ENCODE data around the gene FHOD3. TPM values are rescaled to one million over a fixed set of nuclear protein-coding genes. Genes with fewer than 3 reads are reported as not detected.

Gene FHOD3
- total and polyA plus RNA-seq, 9 of the 15 experiments (the other 6 are each of a cell fraction or from before 2014, with no cell fraction given), result 0.11 TPM; not detected in 8

DNA sequence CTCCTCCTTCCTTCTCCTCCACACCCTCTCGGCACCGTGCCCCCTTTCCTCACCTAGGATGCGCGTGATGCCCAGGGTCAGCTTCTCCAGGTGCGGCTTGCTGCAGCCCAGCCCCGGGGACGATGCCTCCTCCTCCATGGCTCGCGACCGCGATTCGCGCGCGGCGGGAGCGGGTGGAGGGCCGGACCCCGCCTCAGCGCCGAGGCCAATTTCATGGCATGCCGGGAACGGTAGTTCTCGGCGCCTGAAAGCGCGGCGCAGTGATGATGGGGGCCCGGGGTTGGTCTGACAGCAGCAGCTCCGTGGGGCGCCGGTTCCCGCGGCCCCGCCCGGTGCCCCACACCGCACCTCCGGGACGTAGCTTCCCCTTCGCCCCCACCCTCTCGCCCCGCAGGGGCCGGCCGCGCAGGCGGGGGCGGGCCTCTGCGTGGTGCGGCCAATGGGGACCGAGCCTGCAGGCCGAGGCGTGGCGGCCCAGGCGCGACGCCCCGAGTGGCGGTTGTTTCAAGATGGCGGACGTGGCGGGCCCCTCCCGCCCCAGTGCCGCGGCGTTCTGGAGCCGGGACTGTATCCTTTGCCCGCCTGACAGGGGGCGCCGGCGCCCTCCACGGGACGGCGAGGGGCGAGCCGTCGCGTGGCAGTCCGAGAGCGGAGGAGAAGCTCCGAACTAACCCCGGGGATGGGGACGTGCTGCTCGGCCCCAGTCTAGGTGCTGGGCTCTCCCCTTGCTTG, 531.3 kb downstream of the FHOD3 start, which contains the start of the genes KIAA1328 and TPGS2 (continued):
- TF ChIP-seq ZNF263 (CRISPR knock-in tag; IDR thresholded peaks at IDR 0.05; ENCODE audit: borderline replicate concordance) (peak; percentile 91), CBX3 (IDR thresholded peaks at IDR 0.05; ENCODE audit: borderline replicate concordance in 1 of 2, low read length in 2 of 2) (no peak), MYNN (IDR thresholded peaks at IDR 0.05) (no peak), MYNN (CRISPR knock-in tag; IDR thresholded peaks at IDR 0.05) (no peak), RBBP5 (IDR thresholded peaks at IDR 0.05; ENCODE audit: borderline replicate concordance, insufficient read depth, low read length, poor library complexity, severe bottlenecking) (peak; percentile 92), ZNF274 (IDR thresholded peaks at IDR 0.05; ENCODE audit: borderline replicate concordance, low read depth, low read length) (no peak), CAMTA2 (CRISPR knock-in tag; conservative IDR thresholded peaks at IDR 0.05) (no peak; the same call in 1 of the 2 replicates), OTX1 (CRISPR knock-in tag; IDR thresholded peaks at IDR 0.05) (peak; percentile 88; the same call in 1 of the 2 replicates), ZNF695 (CRISPR knock-in tag; IDR thresholded peaks at IDR 0.05) (no peak), SUPT5H (IDR thresholded peaks at IDR 0.05) (peak; percentile 82)
- TF ChIP-seq, protein P1, sequence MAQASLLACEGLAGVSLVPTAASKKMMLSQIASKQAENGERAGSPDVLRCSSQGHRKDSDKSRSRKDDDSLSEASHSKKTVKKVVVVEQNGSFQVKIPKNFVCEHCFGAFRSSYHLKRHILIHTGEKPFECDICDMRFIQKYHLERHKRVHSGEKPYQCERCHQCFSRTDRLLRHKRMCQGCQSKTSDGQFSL (CRISPR knock-in tag; IDR thresholded peaks at IDR 0.05), result no peak
- TF ChIP-seq, protein P1 (tag; IDR thresholded peaks at IDR 0.05), result no peak
- TF ChIP-seq, protein P2, sequence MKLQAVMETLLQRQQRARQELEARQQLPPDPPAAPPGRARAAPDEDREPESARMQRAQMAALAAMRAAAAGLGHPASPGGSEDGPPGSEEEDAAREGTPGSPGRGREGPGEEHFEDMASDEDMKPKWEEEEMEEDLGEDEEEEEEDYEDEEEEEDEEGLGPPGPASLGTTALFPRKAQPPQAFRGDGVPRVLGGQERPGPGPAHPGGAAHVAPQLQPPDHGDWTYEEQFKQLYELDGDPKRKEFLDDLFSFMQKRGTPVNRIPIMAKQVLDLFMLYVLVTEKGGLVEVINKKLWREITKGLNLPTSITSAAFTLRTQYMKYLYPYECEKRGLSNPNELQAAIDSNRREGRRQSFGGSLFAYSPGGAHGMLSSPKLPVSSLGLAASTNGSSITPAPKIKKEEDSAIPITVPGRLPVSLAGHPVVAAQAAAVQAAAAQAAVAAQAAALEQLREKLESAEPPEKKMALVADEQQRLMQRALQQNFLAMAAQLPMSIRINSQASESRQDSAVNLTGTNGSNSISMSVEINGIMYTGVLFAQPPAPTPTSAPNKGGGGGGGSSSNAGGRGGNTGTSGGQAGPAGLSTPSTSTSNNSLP (IDR thresholded peaks at IDR 0.05; ENCODE audit: borderline replicate concordance, low read depth, low read length), result no peak
- TF ChIP-seq, protein P3, sequence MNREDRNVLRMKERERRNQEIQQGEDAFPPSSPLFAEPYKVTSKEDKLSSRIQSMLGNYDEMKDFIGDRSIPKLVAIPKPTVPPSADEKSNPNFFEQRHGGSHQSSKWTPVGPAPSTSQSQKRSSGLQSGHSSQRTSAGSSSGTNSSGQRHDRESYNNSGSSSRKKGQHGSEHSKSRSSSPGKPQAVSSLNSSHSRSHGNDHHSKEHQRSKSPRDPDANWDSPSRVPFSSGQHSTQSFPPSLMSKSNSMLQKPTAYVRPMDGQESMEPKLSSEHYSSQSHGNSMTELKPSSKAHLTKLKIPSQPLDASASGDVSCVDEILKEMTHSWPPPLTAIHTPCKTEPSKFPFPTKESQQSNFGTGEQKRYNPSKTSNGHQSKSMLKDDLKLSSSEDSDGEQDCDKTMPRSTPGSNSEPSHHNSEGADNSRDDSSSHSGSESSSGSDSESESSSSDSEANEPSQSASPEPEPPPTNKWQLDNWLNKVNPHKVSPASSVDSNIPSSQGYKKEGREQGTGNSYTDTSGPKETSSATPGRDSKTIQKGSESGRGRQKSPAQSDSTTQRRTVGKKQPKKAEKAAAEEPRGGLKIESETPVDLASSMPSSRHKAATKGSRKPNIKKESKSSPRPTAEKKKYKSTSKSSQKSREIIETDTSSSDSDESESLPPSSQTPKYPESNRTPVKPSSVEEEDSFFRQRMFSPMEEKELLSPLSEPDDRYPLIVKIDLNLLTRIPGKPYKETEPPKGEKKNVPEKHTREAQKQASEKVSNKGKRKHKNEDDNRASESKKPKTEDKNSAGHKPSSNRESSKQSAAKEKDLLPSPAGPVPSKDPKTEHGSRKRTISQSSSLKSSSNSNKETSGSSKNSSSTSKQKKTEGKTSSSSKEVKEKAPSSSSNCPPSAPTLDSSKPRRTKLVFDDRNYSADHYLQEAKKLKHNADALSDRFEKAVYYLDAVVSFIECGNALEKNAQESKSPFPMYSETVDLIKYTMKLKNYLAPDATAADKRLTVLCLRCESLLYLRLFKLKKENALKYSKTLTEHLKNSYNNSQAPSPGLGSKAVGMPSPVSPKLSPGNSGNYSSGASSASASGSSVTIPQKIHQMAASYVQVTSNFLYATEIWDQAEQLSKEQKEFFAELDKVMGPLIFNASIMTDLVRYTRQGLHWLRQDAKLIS (CRISPR knock-in tag; IDR thresholded peaks at IDR 0.05), result peak; percentile 85
- TF ChIP-seq, protein P4, sequence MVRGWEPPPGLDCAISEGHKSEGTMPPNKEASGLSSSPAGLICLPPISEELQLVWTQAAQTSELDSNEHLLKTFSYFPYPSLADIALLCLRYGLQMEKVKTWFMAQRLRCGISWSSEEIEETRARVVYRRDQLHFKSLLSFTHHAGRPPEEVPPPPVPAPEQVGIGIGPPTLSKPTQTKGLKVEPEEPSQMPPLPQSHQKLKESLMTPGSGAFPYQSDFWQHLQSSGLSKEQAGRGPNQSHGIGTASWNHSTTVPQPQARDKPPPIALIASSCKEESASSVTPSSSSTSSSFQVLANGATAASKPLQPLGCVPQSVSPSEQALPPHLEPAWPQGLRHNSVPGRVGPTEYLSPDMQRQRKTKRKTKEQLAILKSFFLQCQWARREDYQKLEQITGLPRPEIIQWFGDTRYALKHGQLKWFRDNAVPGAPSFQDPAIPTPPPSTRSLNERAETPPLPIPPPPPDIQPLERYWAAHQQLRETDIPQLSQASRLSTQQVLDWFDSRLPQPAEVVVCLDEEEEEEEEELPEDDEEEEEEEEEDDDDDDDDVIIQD (CRISPR knock-in tag; IDR thresholded peaks at IDR 0.05), result no peak
- TF ChIP-seq, protein P5, sequence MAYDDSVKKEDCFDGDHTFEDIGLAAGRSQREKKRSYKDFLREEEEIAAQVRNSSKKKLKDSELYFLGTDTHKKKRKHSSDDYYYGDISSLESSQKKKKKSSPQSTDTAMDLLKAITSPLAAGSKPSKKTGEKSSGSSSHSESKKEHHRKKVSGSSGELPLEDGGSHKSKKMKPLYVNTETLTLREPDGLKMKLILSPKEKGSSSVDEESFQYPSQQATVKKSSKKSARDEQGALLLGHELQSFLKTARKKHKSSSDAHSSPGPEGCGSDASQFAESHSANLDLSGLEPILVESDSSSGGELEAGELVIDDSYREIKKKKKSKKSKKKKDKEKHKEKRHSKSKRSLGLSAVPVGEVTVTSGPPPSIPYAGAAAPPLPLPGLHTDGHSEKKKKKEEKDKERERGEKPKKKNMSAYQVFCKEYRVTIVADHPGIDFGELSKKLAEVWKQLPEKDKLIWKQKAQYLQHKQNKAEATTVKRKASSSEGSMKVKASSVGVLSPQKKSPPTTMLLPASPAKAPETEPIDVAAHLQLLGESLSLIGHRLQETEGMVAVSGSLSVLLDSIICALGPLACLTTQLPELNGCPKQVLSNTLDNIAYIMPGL (CRISPR knock-in tag; IDR thresholded peaks at IDR 0.05), result peak; percentile 82; the same call in 1 of the 2 replicates

Measured in K562 (cell line).